Measurements from ENCODE around the gene FLYWCH1. TPM values are rescaled to one million over a fixed set of nuclear protein-coding genes. Genes with fewer than 3 reads are reported as not detected.

FLYWCH1 gene
- total and polyA plus RNA-seq, 2 of the 8 experiments (the other 6 are each of a cell fraction or from before 2014, with no cell fraction given) = 12.4 to 23.5 TPM

GRCh38 chr16:2967211-2967631 lies 55.5 kb downstream of the FLYWCH1 start:
- H3K27ac ChIP-seq (ENCODE audit: low read depth, low read length) = no peak overlapping the region
- H3K27me3 ChIP-seq (replicated peaks in 1 of 4; ENCODE audit: control insufficient read depth in 3 of 4, extremely low read depth in 1 of 4, insufficient read depth in 3 of 4, low read length in 3 of 4) = peaks cover 15 to 32% (median 23%) of the 10 kb centered on the region in 4 experiments; a peak in 6 of 7 replicates
- no peak overlapping the region for H4K5ac ChIP-seq (ENCODE audit: insufficient read length, low read depth, low read length)
- H2BK15ac ChIP-seq (ENCODE audit: low read length) = no peak overlapping the region
- H2BK120ac ChIP-seq (replicated peaks; ENCODE audit: low read depth, low read length) = no peak overlapping the region
- H3K79me1 ChIP-seq (ENCODE audit: low read depth, low read length) = peaks cover 7% of the 10 kb centered on the region
- FAIRE-seq = no peak
- 24% methylated on average over 26 of the region's 51 CpGs; no CpG with 5 or more reads in 1 of the 2 experiments for WGBS, 2 experiments (ENCODE audit: extremely low coverage in 1 of 2, insufficient coverage in 1 of 2, insufficient read length in 1 of 2, insufficient replicate concordance in 2 of 2, low coverage in 1 of 2, low lambda C conversion rate in 2 of 2, missing lambda C conversion rate in 1 of 2)
- H4K20me1 ChIP-seq (replicated peaks in 1 of 2; ENCODE audit: control insufficient read depth in 1 of 2, insufficient read depth in 2 of 2, low read length in 2 of 2) = peaks cover 17 to 23% of the 10 kb centered on the region in 2 experiments
- TF ChIP-seq CTBP2 (IDR thresholded peaks at IDR 0.05; ENCODE audit: borderline replicate concordance, insufficient read depth, insufficient read length, low read length) (no peak), SUZ12 (IDR thresholded peaks at IDR 0.05; ENCODE audit: low read length) (0 out of 2 replicates have a peak, but pooled peaks have one; percentile 41), EZH2 (IDR thresholded peaks at IDR 0.05; ENCODE audit: low read depth, low read length, severe bottlenecking) (peak; percentile 45), E2F6 (IDR thresholded peaks at IDR 0.05) (peak; percentile 45), MAX (IDR thresholded peaks at IDR 0.05) (0 out of 2 replicates have a peak, but pooled peaks have one; percentile 17), CHD1 (IDR thresholded peaks at IDR 0.05; ENCODE audit: low read depth, low read length) (no peak)
- H3K23me2 ChIP-seq (ENCODE audit: low read depth, low read length) = peaks cover 27% of the 10 kb centered on the region
- peaks cover 0 to 2% of the 10 kb centered on the region in 2 experiments; a peak in 1 of 4 replicates for H3K79me2 ChIP-seq (ENCODE audit: control insufficient read depth in 1 of 2, insufficient read depth in 2 of 2, low read length in 2 of 2)
- H3K56ac ChIP-seq (replicated peaks; ENCODE audit: insufficient read length, low read depth, low read length) = no peak overlapping the region
- H3K36me3 ChIP-seq (ENCODE audit: control insufficient read depth in 2 of 4, insufficient read depth in 4 of 4, low read length in 3 of 4) = peaks cover 0 to 6% (median 0%) of the 10 kb centered on the region in 4 experiments; a peak in 2 of 8 replicates
- no peak overlapping the region for H3K23ac ChIP-seq (ENCODE audit: insufficient read length)
- H2BK20ac ChIP-seq (ENCODE audit: low read length) = no peak overlapping the region
- no peak overlapping the region for H2BK12ac ChIP-seq (ENCODE audit: low read depth, low read length)
- no peak overlapping the region for H3K4ac ChIP-seq (replicated peaks; ENCODE audit: insufficient read length, low read depth, low read length)
- H2AK5ac ChIP-seq (ENCODE audit: low read depth, low read length) = no peak overlapping the region
- H2BK5ac ChIP-seq (ENCODE audit: low read depth, low read length) = no peak overlapping the region
- H3K4me1 ChIP-seq (replicated peaks in 1 of 4; ENCODE audit: control insufficient read depth in 3 of 4, insufficient read depth in 4 of 4, low read length in 3 of 4) = peaks cover 0 to 38% (median 22%) of the 10 kb centered on the region in 4 experiments; a peak in 6 of 7 replicates
- H3K14ac ChIP-seq (ENCODE audit: insufficient read length) = no peak overlapping the region
- no peak overlapping the region for H3K9ac ChIP-seq (replicated peaks in 1 of 4; ENCODE audit: extremely low read depth in 1 of 4, low read depth in 3 of 4, low read length in 3 of 4)
- CTCF ChIA-PET (ENCODE audit: partially characterized antibody) = interaction anchor here (0.7 to 1.8 kb wide), 12 partner anchors 9 to 64 kb away, joined by 3 to 10 read pairs (median 4); partner anchors contain the start of gene FLYWCH1
- POLR2A ChIA-PET (ENCODE audit: partially characterized antibody) = interaction anchor here (0.7 to 25.4 kb wide), 7 partner anchors 8 to 196 kb away, joined by 3 to 455 read pairs (median 7); partner anchors contain the start of genes CLDN6, HCFC1R1, PKMYT1 and THOC6
- no peak overlapping the region for H3K18ac ChIP-seq (ENCODE audit: extremely low read depth, low read length)
- H4K91ac ChIP-seq (replicated peaks; ENCODE audit: insufficient read length, low read length) = peak overlapping the region; percentile 30
- H3K9me3 ChIP-seq (ENCODE audit: insufficient read depth in 2 of 2, low read depth in 1 of 2, low read length in 1 of 2) = no peaks in the 10 kb centered on the region
- no peak overlapping the region for H2AFZ ChIP-seq (ENCODE audit: low read length)
- peak overlapping the region; percentile 40 to 66 for H3K4me2 ChIP-seq (ENCODE audit: insufficient read depth in 1 of 2, low read depth in 2 of 2, low read length in 2 of 2)
- H4K8ac ChIP-seq (ENCODE audit: extremely low read depth, insufficient read depth, low read length) = no peak overlapping the region
- peak in 1 of 2 experiments; percentile 47 for DNase-seq (ENCODE audit: low read depth in 1 of 2, low spot score in 2 of 2)
- H3K4me3 ChIP-seq (ENCODE audit: extremely low read depth in 1 of 4, insufficient read depth in 2 of 4, low read depth in 3 of 4, low read length in 4 of 4) = peak overlapping the region in 3 of 4 experiments; percentile 14 to 51 (median 23); a peak in 4 of 8 replicates

Measured in H1 (cell line).